HCT116 (cell line): ENCODE data around the gene POF1B. TPM values are rescaled to one million over a fixed set of nuclear protein-coding genes. Genes with fewer than 3 reads are reported as not detected.

Experiments used
- ATAC-seq: fragments of 200-7000 bp; cut with Tn5 transposase; 2 replicates; pipeline ENCODE4 v1.9.1; 2020; ENCODE audit warnings: mild to moderate bottlenecking, moderate library complexity
- BruUV-seq: library from RNA; stranded (reverse); fragments of 400-500 nt; replicated peaks from 2 replicates; lab custom pipeline; 2021; lab: Mats Ljungman, UMichigan
- CTCF ChIA-PET: fragments of 300-600 bp; sonication (Branson Sonifier 250); formaldehyde crosslinking; loops from one replicate; lab custom pipeline; 2021; ENCODE audit warnings: antibody characterized with exemption; lab: Charles Lee
- POLR2A ChIA-PET: fragments of 300-600, 350-600 bp; sonication (Branson Sonifier 250); formaldehyde crosslinking; loops from one replicate; lab custom pipeline; 2021; ENCODE audit warnings: antibody characterized with exemption; lab: Charles Lee
- RAD21 ChIA-PET, 2 experiments: fragments of 300-600 bp; sonication (Branson Sonifier 250); formaldehyde crosslinking; loops; one replicate each; lab custom pipeline; 2023; ENCODE audit warnings: low total read pairs in 2 of 2; ENCODE audit not compliant: uncharacterized antibody in 2 of 2, unreplicated experiment in 2 of 2, low non-redundant PET in 1 of 2; lab: Charles Lee
- DNase-seq: peaks from one replicate; pipeline ENCODE4 v3.0.0-alpha.2; 2010; ENCODE audit warnings: low read depth, low spot score
- H2AFZ ChIP-seq: fragments of 200-600 bp; shearing (Covaris generic), sonication (generic); 2 replicates; pipeline ENCODE4 v1.6.1; 2017; ENCODE audit warnings: low read depth, mixed run types, mixed read lengths, antibody characterized with exemption, low read length; ENCODE audit not compliant: poor library complexity, severe bottlenecking
- H3K27ac ChIP-seq: 2 replicates; pipeline ENCODE4 v1.5.1; 2012; ENCODE audit warnings: low read depth, low read length
- H3K27me3 ChIP-seq: fragments of 200-600 bp; sonication (generic); 2 replicates; pipeline ENCODE4 v1.6.1; 2016; ENCODE audit warnings: mixed run types, low read length, mixed read lengths; ENCODE audit not compliant: insufficient read depth
- H3K36me3 ChIP-seq, 2 experiments: fragments of 200-500 bp in 1 of 2; fragments of 200-600 bp in 1 of 2; sonication (Bioruptor generic) in 1 of 2; sonication (generic) in 1 of 2; 2 replicates each; pipeline versions ENCODE4 v1.5.1 to v1.6.1; 2014 to 2016; ENCODE audit warnings: low read length in 2 of 2, inconsistent platforms in 1 of 2, mixed read lengths in 1 of 2, mixed run types in 1 of 2; ENCODE audit not compliant: insufficient read depth in 2 of 2, control insufficient read depth in 1 of 2
- H3K4me1 ChIP-seq, 2 experiments: fragments of 200-600 bp in 1 of 2; sonication (generic) in 1 of 2; 2 replicates each; pipeline versions ENCODE4 v1.5.1 to v1.6.1; 2012 to 2017; ENCODE audit warnings: low read length in 2 of 2, inconsistent platforms in 1 of 2, mild to moderate bottlenecking in 1 of 2, mixed read lengths in 1 of 2, mixed run types in 1 of 2, moderate library complexity in 1 of 2; ENCODE audit not compliant: insufficient read depth in 2 of 2, control insufficient read depth in 1 of 2
- H3K4me2 ChIP-seq: fragments of 200-600 bp; sonication (generic); 2 replicates; pipeline ENCODE4 v1.6.1; 2017; ENCODE audit warnings: mixed run types, low read length, mixed read lengths
- H3K4me3 ChIP-seq, 2 experiments: fragments of 200-600 bp in 1 of 2; sonication (generic) in 1 of 2; replicated peaks in 1 of 2; 2 replicates each; pipeline ENCODE4 v1.5.1; 2011 to 2016; ENCODE audit warnings: low read length in 2 of 2, control low read depth in 1 of 2, low read depth in 1 of 2, mild to moderate bottlenecking in 1 of 2, mixed read lengths in 1 of 2, mixed run types in 1 of 2
- H3K79me2 ChIP-seq: fragments of 200-600 bp; sonication (generic); 2 replicates; pipeline ENCODE4 v1.6.1; 2017; ENCODE audit warnings: mild to moderate bottlenecking, mixed run types, low read length, moderate library complexity, mixed read lengths; ENCODE audit not compliant: insufficient read depth
- H3K9ac ChIP-seq: fragments of 200-600 bp; sonication (generic); 2 replicates; pipeline ENCODE4 v1.6.1; 2016; ENCODE audit warnings: low read length, mixed read lengths
- H3K9me2 ChIP-seq: fragments of 200-600 bp; sonication (generic), shearing (Covaris generic); 2 replicates; pipeline ENCODE4 v1.6.1; 2017; ENCODE audit warnings: mixed run types, mild to moderate bottlenecking, moderate library complexity; ENCODE audit not compliant: insufficient read depth
- H3K9me3 ChIP-seq, 2 experiments: fragments of 200-500 bp in 1 of 2; fragments of 200-600 bp in 1 of 2; sonication (Bioruptor generic) in 1 of 2; sonication (generic) in 1 of 2; 2 replicates each; pipeline ENCODE4 v1.6.1; 2014 to 2017; ENCODE audit warnings: low read length in 2 of 2, mixed read lengths in 2 of 2, inconsistent platforms in 1 of 2, low read depth in 1 of 2, mild to moderate bottlenecking in 1 of 2, mixed run types in 1 of 2, moderate library complexity in 1 of 2; ENCODE audit not compliant: control insufficient read depth in 1 of 2, insufficient read depth in 1 of 2
- H4K20me1 ChIP-seq: fragments of 200-600 bp; sonication (generic), shearing (Covaris generic); 2 replicates; pipeline ENCODE4 v1.6.1; 2017; ENCODE audit warnings: mixed run types, mild to moderate bottlenecking, moderate library complexity; ENCODE audit not compliant: insufficient read depth
- CBX3 ChIP-seq: IDR thresholded peaks from 2 replicates; pipeline ENCODE4 v1.6.1; 2012; ENCODE audit warnings: low read depth
- CEBPB ChIP-seq: IDR thresholded peaks from 2 replicates; pipeline ENCODE4 v1.6.1; 2012; ENCODE audit warnings: low read depth
- ELF1 ChIP-seq: IDR thresholded peaks from 2 replicates; pipeline ENCODE4 v1.6.1; 2012; ENCODE audit warnings: low read depth, borderline replicate concordance
- FOSL1 ChIP-seq: IDR thresholded peaks from 2 replicates; pipeline ENCODE4 v1.6.1; 2012; ENCODE audit warnings: low read depth
- JUND ChIP-seq: IDR thresholded peaks from 2 replicates; pipeline ENCODE4 v1.6.1; 2012
- RAD21 ChIP-seq: IDR thresholded peaks from 2 replicates; pipeline ENCODE4 v1.6.1; 2012; ENCODE audit warnings: low read depth, mild to moderate bottlenecking
- SP1 ChIP-seq: IDR thresholded peaks from 2 replicates; pipeline ENCODE4 v1.6.1; 2012; ENCODE audit warnings: low read depth
- SRF ChIP-seq: IDR thresholded peaks from 2 replicates; pipeline ENCODE4 v1.6.1; 2012; ENCODE audit warnings: low read depth
- TCF7L2 ChIP-seq: IDR thresholded peaks from 2 replicates; pipeline ENCODE4 v1.7.0; 2011; ENCODE audit warnings: borderline replicate concordance, inconsistent platforms; ENCODE audit not compliant: insufficient read depth, insufficient read length; ENCODE audit errors: extremely low read depth
- YY1 ChIP-seq: IDR thresholded peaks from 2 replicates; pipeline ENCODE4 v1.6.1; 2011; ENCODE audit warnings: low read length, low read depth, moderate library complexity, mild to moderate bottlenecking; ENCODE audit not compliant: insufficient replicate concordance; ENCODE audit errors: extremely low read depth
- ZFX ChIP-seq: fragments of 450-650 bp; IDR thresholded peaks from 2 replicates; pipeline ENCODE4 v1.6.1; 2017
- intact Hi-C: fragments of 100-400 bp; cut with micrococcal nuclease; formaldehyde crosslinking; loops from 2 replicates; pipeline ENCODE4 v1.10.0; 2022
- total RNA-seq: library from RNA; stranded (reverse); gene quantifications from one replicate; pipeline ENCODE4 v1.2.1, GENCODE V29; 2021; ENCODE audit not compliant: unreplicated experiment
- TF ChIP-seq, protein P1 (sequence below), 3 experiments: fragments of 200-600 bp in 1 of 3; sonication (generic) in 1 of 3; IDR thresholded peaks in 2 of 3; conservative IDR thresholded peaks in 1 of 3; 2 replicates each; pipeline ENCODE4 v1.5.1; 2012 to 2017; ENCODE audit warnings: low read depth in 2 of 3, low read length in 2 of 3, antibody characterized with exemption in 1 of 3, borderline replicate concordance in 1 of 3, control low read depth in 1 of 3, mild to moderate bottlenecking in 1 of 3, mixed read lengths in 1 of 3, mixed run types in 1 of 3, moderate library complexity in 1 of 3; ENCODE audit not compliant: insufficient read depth in 1 of 3
- TF ChIP-seq, protein P2 (sequence below): IDR thresholded peaks from 2 replicates; pipeline ENCODE4 v1.6.1; 2011; ENCODE audit warnings: mild to moderate bottlenecking, low read length, moderate library complexity; ENCODE audit not compliant: insufficient replicate concordance; ENCODE audit errors: extremely low read depth
- TF ChIP-seq, protein P3 (sequence below): IDR thresholded peaks from 2 replicates; pipeline ENCODE4 v1.6.1; 2012; ENCODE audit warnings: low read depth
- TF ChIP-seq, protein P4 (sequence below): IDR thresholded peaks from 2 replicates; pipeline ENCODE4 v1.6.1; 2012

The POF1B gene
- total RNA-seq, 1 experiment from 2014 or later, result 0.15 TPM

DNA sequence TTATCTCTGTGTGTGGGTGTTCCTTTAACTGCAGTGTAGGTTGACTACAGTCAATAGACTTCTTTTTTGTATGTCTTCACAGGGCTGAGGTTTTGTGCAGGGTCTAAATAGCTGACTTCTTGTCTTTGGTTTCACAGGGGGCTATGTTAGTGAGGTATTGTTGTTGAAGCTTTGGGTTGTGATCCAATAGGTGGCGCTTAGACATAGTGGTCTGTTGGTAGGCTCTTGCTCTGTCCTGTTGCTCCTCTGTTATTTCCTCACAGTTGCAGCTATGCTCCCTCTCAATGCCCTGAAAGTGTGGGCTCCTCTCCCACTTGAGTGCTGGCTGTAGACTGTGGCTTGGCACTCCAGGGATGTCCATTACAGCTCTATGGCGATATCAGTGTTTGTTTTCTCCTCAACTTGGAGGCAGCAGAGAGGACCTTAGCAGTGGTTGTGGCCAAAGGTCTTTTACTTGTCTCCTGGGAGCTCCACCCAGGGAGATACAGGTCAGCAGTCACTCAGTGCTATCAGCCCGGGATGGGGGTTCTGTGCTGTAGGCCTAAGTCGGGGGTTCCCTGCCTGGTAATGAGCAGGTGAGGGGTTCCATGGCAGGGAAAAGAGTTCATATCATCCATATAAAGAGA lies 14.0 kb downstream of the POF1B start:
- POLR2A ChIA-PET, result no interaction called here
- no peak overlapping the region for H3K4me2 ChIP-seq
- RAD21 ChIA-PET, result no interaction called here
- H3K27me3 ChIP-seq, result no peaks in the 10 kb centered on the region
- no peaks in the 10 kb centered on the region for H3K79me2 ChIP-seq
- ATAC-seq (no peak), DNase-seq (no peak)
- no peak overlapping the region for H3K9ac ChIP-seq
- no peak overlapping the region for H3K27ac ChIP-seq
- intact Hi-C loops, result no loop called here
- TF ChIP-seq, protein P1, sequence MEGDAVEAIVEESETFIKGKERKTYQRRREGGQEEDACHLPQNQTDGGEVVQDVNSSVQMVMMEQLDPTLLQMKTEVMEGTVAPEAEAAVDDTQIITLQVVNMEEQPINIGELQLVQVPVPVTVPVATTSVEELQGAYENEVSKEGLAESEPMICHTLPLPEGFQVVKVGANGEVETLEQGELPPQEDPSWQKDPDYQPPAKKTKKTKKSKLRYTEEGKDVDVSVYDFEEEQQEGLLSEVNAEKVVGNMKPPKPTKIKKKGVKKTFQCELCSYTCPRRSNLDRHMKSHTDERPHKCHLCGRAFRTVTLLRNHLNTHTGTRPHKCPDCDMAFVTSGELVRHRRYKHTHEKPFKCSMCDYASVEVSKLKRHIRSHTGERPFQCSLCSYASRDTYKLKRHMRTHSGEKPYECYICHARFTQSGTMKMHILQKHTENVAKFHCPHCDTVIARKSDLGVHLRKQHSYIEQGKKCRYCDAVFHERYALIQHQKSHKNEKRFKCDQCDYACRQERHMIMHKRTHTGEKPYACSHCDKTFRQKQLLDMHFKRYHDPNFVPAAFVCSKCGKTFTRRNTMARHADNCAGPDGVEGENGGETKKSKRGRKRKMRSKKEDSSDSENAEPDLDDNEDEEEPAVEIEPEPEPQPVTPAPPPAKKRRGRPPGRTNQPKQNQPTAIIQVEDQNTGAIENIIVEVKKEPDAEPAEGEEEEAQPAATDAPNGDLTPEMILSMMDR (IDR thresholded peaks at IDR 0.05 in 2 of 3, conservative IDR thresholded peaks at IDR 0.05 in 1 of 3; ENCODE audit: borderline replicate concordance in 1 of 3, insufficient read depth in 1 of 3, low read depth in 2 of 3, low read length in 2 of 3), result no peak
- no peak for TF ChIP-seq RAD21
- no peak for TF ChIP-seq CEBPB
- TF ChIP-seq TCF7L2, result no peak
- no peak for TF ChIP-seq YY1
- TF ChIP-seq, protein P2, sequence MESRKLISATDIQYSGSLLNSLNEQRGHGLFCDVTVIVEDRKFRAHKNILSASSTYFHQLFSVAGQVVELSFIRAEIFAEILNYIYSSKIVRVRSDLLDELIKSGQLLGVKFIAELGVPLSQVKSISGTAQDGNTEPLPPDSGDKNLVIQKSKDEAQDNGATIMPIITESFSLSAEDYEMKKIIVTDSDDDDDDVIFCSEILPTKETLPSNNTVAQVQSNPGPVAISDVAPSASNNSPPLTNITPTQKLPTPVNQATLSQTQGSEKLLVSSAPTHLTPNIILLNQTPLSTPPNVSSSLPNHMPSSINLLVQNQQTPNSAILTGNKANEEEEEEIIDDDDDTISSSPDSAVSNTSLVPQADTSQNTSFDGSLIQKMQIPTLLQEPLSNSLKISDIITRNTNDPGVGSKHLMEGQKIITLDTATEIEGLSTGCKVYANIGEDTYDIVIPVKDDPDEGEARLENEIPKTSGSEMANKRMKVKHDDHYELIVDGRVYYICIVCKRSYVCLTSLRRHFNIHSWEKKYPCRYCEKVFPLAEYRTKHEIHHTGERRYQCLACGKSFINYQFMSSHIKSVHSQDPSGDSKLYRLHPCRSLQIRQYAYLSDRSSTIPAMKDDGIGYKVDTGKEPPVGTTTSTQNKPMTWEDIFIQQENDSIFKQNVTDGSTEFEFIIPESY, result no peak
- TF ChIP-seq, protein P3, sequence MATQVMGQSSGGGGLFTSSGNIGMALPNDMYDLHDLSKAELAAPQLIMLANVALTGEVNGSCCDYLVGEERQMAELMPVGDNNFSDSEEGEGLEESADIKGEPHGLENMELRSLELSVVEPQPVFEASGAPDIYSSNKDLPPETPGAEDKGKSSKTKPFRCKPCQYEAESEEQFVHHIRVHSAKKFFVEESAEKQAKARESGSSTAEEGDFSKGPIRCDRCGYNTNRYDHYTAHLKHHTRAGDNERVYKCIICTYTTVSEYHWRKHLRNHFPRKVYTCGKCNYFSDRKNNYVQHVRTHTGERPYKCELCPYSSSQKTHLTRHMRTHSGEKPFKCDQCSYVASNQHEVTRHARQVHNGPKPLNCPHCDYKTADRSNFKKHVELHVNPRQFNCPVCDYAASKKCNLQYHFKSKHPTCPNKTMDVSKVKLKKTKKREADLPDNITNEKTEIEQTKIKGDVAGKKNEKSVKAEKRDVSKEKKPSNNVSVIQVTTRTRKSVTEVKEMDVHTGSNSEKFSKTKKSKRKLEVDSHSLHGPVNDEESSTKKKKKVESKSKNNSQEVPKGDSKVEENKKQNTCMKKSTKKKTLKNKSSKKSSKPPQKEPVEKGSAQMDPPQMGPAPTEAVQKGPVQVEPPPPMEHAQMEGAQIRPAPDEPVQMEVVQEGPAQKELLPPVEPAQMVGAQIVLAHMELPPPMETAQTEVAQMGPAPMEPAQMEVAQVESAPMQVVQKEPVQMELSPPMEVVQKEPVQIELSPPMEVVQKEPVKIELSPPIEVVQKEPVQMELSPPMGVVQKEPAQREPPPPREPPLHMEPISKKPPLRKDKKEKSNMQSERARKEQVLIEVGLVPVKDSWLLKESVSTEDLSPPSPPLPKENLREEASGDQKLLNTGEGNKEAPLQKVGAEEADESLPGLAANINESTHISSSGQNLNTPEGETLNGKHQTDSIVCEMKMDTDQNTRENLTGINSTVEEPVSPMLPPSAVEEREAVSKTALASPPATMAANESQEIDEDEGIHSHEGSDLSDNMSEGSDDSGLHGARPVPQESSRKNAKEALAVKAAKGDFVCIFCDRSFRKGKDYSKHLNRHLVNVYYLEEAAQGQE, result no peak
- TF ChIP-seq FOSL1, result no peak
- no peak for TF ChIP-seq ZFX
- TF ChIP-seq ELF1, result no peak
- no peak for TF ChIP-seq SP1
- TF ChIP-seq, protein P4, sequence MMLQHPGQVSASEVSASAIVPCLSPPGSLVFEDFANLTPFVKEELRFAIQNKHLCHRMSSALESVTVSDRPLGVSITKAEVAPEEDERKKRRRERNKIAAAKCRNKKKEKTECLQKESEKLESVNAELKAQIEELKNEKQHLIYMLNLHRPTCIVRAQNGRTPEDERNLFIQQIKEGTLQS, result no peak
- TF ChIP-seq JUND, result no peak
- no peak for TF ChIP-seq CBX3
- TF ChIP-seq SRF, result no peak
- H3K9me2 ChIP-seq, result no peaks in the 10 kb centered on the region
- BruUV-seq, result no TSS peak
- H3K9me3 ChIP-seq, result no peaks in the 10 kb centered on the region
- no peaks in the 10 kb centered on the region for H3K36me3 ChIP-seq
- no peaks in the 10 kb centered on the region for H3K4me1 ChIP-seq
- H3K4me3 ChIP-seq, result no peak overlapping the region
- H4K20me1 ChIP-seq, result no peaks in the 10 kb centered on the region
- CTCF ChIA-PET, result no interaction called here
- H2AFZ ChIP-seq, result no peak overlapping the region
